Stomach (tissue), 9 donors: ENCODE data around the gene LCN10. TPM values are rescaled to one million over a fixed set of nuclear protein-coding genes. Genes with fewer than 3 reads are reported as not detected.

ENCODE experiments used
- DNase-seq, 2 donors: peaks; one replicate each; pipeline versions ENCODE4 v3.0.0 to v3.0.0-alpha.2; 2013 to 2019
- H3K27ac ChIP-seq, 5 donors: fragments of 200-600 bp in 4 of 5; sonication (generic) in 4 of 5; one replicate each; pipeline ENCODE4 v1.5.1; 2013 to 2019; ENCODE audit warnings: mild to moderate bottlenecking in 1 of 5, moderate library complexity in 1 of 5
- H3K27me3 ChIP-seq, 3 donors: fragments of 200-600 bp; sonication (generic); one replicate each; pipeline ENCODE4 v1.5.1; 2017 to 2019; ENCODE audit warnings: mixed run types in 1 of 3
- H3K36me3 ChIP-seq, 4 donors: fragments of 200-600 bp; sonication (generic); 1 replicate in 3 of 4; 2 replicates in 1 of 4; pipeline ENCODE4 v1.5.1; 2016 to 2019
- H3K4me1 ChIP-seq, 4 donors: fragments of 200-600 bp; sonication (generic); one replicate each; pipeline ENCODE4 v1.5.1; 2016 to 2019
- H3K4me3 ChIP-seq, 4 donors: fragments of 200-600 bp; sonication (generic) in 3 of 4; one replicate each; pipeline ENCODE4 v1.5.1; 2016 to 2019; ENCODE audit warnings: mild to moderate bottlenecking in 1 of 4
- H3K9me3 ChIP-seq, 4 donors: fragments of 200-600 bp; sonication (generic); one replicate each; pipeline ENCODE4 v1.5.1; 2016 to 2019
- EP300 ChIP-seq: sonication (generic); formaldehyde crosslinking; IDR thresholded peaks from one replicate; pipeline ENCODE4 v1.6.1; 2017; ENCODE audit warnings: antibody characterized with exemption
- POLR2A ChIP-seq, 4 donors: fragments of 450-650 bp; IDR thresholded peaks; one replicate each; pipeline ENCODE4 v1.6.1; 2016; ENCODE audit warnings: antibody characterized with exemption in 4 of 4, control low read depth in 2 of 4, mild to moderate bottlenecking in 1 of 4, moderate library complexity in 1 of 4
- POLR2AphosphoS5 ChIP-seq, 3 donors: sonication (generic); formaldehyde crosslinking; IDR thresholded peaks; one replicate each; pipeline ENCODE4 v1.6.1; 2016; ENCODE audit warnings: antibody characterized with exemption in 3 of 3
- WGBS, 5 donors: extraction: QIAGEN DNeasy Blood & Tissue Kit in 3 of 5; methylation state at CpG; one replicate each; pipeline versions ENCODE4 v1.1.5 to v1.1.7; 2013 to 2018; 5-methylcytosine and 5-hydroxymethylcytosine counted together
- intact Hi-C: fragments of 100-400 bp; cut with DNase I; formaldehyde crosslinking; loops from one replicate; pipeline ENCODE4 v1.15.1; 2023; ENCODE audit warnings: low total_unique reads
- polyA plus RNA-seq, 3 donors: library from polyadenylated mRNA; stranded (reverse); fragments of 200-250 nt; gene quantifications; one replicate each; pipeline ENCODE4 v1.2.3, GENCODE V29; 2013
- total RNA-seq, 5 donors: library from RNA; depleted of rRNA; stranded (reverse); fragments of >200 nt; gene quantifications; one replicate each; pipeline versions ENCODE4 v1.1.0 to v1.2.3, GENCODE V29; 2014 to 2016
- TF ChIP-seq, protein P1 (sequence below), 7 experiments: fragments of 450-650 bp in 4 of 7; fragments of 200-600 bp in 3 of 7; sonication (generic) in 3 of 7; IDR thresholded peaks; one replicate each; pipeline ENCODE4 v1.5.1; 2016 to 2019; ENCODE audit warnings: antibody characterized with exemption in 7 of 7, control low read depth in 2 of 7, mild to moderate bottlenecking in 1 of 7
- donor health status: healthy with polysubstance abuse.
- donor health status: Bipolar disorder and iron deficiency.
- donor health status: healthy.

Gene LCN10
- total and polyA plus RNA-seq, 8 donors = 0.58 to 25.5 (median 8.5) TPM

DNA sequence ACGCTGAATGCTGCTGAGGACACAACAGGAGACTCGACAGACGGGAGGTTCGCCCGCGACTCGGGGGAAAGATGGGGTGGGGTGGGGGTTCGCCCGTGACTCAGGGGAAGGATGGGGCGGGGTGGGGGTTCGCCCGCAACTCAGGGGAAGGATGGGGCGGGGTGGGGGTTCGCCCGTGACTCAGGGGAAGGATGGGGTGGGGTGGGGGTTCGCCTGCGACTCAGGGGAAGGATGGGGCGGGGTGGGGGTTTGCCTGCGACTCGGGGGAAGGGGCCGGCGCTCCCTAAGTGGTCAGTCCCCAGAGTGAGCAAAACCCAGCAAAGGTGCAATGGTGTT is 3.4 kb upstream of the LCN10 start:
- no peak overlapping the region for H3K27ac ChIP-seq
- peaks cover 3 to 47% (median 27%) of the 10 kb centered on the region in 3 donors for H3K27me3 ChIP-seq
- no peak for DNase-seq
- H3K4me1 ChIP-seq = peaks cover 16 to 36% (median 24%) of the 10 kb centered on the region in 4 donors
- TF ChIP-seq, protein P1, sequence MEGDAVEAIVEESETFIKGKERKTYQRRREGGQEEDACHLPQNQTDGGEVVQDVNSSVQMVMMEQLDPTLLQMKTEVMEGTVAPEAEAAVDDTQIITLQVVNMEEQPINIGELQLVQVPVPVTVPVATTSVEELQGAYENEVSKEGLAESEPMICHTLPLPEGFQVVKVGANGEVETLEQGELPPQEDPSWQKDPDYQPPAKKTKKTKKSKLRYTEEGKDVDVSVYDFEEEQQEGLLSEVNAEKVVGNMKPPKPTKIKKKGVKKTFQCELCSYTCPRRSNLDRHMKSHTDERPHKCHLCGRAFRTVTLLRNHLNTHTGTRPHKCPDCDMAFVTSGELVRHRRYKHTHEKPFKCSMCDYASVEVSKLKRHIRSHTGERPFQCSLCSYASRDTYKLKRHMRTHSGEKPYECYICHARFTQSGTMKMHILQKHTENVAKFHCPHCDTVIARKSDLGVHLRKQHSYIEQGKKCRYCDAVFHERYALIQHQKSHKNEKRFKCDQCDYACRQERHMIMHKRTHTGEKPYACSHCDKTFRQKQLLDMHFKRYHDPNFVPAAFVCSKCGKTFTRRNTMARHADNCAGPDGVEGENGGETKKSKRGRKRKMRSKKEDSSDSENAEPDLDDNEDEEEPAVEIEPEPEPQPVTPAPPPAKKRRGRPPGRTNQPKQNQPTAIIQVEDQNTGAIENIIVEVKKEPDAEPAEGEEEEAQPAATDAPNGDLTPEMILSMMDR (IDR thresholded peaks at IDR 0.05) = no peak
- TF ChIP-seq POLR2AphosphoS5 (IDR thresholded peaks at IDR 0.05) = no peak
- no peak for TF ChIP-seq EP300
- 65 to 81% (median 76%) methylated on average over 10 to 22 of the region's 22 CpGs for WGBS, 5 donors
- no peaks in the 10 kb centered on the region for H3K36me3 ChIP-seq
- H3K4me3 ChIP-seq = no peak overlapping the region
- intact Hi-C loops = no loop called here
- H3K9me3 ChIP-seq = peaks cover 0 to 1% (median under 1%) of the 10 kb centered on the region in 4 donors

DNA sequence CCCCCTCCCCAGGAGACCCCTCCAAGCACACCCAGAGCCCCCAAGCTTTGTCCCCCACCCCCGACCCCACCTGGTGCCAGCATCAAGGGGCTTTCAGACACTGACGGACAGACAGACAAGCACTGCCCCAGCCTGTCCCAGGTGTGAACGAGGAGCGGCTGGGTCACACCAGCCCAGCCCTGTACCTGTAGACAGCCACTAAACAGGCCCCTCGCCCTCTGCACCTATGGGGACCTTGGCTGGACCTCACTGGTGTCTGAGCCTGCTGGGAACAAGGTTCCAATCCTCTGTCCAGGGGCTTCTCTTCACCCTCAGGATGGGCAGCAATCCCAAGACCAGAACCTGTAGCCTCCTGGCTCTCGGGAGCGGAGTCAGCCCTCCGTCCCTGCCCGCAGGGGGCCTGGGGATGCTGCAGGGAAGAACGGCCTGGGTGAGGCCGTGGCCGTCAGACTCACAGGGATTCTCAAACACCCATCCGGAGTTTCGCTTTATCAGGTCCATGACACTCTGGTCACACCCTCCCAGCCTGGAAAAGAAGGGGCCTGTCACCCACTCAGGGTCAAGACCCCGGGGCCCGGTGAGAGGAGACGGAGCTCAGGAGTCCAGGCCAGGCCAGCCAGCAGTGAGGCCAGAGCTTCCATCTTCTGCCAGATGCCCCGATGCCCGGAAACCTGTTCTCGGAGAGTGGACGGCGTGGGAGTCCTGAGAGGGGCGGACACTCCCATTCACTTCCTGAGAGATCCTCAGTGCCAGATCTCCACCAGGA is 2.8 kb upstream of the LCN10 start:
- H3K36me3 ChIP-seq = no peaks in the 10 kb centered on the region
- peaks cover 22 to 41% (median 29%) of the 10 kb centered on the region in 4 donors for H3K4me1 ChIP-seq
- no peak for DNase-seq
- peak overlapping the region; percentile 3 to 23 (median 17) for H3K4me3 ChIP-seq
- TF ChIP-seq, protein P1 (IDR thresholded peaks at IDR 0.05) = no peak
- TF ChIP-seq EP300 = no peak
- no peak for TF ChIP-seq POLR2A (IDR thresholded peaks at IDR 0.05)
- no peak for TF ChIP-seq POLR2AphosphoS5 (IDR thresholded peaks at IDR 0.05)
- H3K27me3 ChIP-seq = peaks cover 3 to 53% (median 33%) of the 10 kb centered on the region in 3 donors
- no peaks in the 10 kb centered on the region for H3K9me3 ChIP-seq
- intact Hi-C loops = no loop called here
- H3K27ac ChIP-seq = no peak overlapping the region
- 70 to 89% (median 88%) methylated on average over 15 to 23 of the region's 23 CpGs for WGBS, 5 donors

DNA sequence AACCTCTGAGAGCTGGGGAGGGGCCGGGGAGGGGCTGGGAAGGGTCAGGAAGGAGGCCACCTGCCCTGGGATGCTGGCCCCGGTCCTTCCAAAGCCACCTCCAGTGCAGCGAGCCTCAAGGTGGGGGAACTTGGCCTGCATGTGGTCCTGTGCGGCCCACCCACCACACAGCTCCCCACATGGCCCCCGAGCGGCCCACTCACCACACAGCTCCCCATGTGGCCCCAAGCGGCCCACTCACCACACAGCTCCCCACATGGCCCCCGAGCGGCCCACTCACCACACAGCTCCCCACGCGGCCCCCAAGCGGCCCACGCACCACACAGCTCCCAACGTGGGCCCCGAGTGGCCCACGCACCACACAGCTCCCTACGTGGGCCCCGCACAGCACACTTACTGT is 2.0 kb upstream of the LCN10 start:
- H3K27me3 ChIP-seq = peaks cover 3 to 61% (median 38%) of the 10 kb centered on the region in 3 donors
- H3K27ac ChIP-seq = no peak overlapping the region
- 74 to 90% (median 88%) methylated on average over 5 to 18 of the region's 18 CpGs for WGBS, 5 donors
- intact Hi-C loops = no loop called here
- H3K4me3 ChIP-seq = peak overlapping the region in 3 of 4 donors; percentile 13 to 23 (median 21)
- no peak for DNase-seq
- peaks cover 22 to 42% (median 30%) of the 10 kb centered on the region in 4 donors for H3K4me1 ChIP-seq
- H3K9me3 ChIP-seq = no peaks in the 10 kb centered on the region
- H3K36me3 ChIP-seq = no peaks in the 10 kb centered on the region
- TF ChIP-seq EP300 = no peak
- no peak for TF ChIP-seq POLR2A (IDR thresholded peaks at IDR 0.05)
- no peak for TF ChIP-seq POLR2AphosphoS5 (IDR thresholded peaks at IDR 0.05)
- TF ChIP-seq, protein P1 (IDR thresholded peaks at IDR 0.05) = no peak

DNA sequence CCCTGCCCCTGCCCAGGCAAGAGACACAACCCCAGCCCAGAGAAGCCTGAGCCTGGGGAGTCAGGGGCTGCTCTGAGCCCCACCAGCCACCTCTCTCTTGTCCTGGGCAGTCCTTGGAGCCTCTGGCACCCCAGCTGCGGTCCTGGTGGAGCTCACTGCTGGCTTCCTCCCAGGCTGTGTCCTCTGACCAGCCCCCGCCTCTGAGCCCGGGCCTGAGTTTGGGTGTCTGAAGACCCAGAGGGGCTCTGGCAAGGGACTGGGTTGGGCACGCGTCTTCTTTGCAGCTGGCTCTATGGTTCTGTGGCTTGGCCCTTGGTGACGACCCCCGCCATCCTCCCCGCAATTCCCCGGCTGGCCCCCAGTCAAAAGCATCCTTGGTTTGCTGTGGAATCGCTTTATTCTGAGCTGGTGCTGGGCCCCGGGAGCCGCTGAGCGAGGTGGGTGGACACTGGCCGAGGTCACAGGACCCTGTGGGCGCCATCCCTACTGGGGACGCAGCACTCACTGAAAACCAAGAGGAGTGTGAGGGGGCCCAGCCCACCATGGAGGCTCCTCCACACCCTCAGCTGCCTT is 985 bp upstream of the LCN10 start:
- Histone ChIP-seq H3K27me3 (peaks cover 3 to 65% (median 43%) of the 10 kb centered on the region in 3 donors), H3K4me3 (peak overlapping the region in 2 of 4 donors; percentile 11 to 23), H3K36me3 (no peaks in the 10 kb centered on the region), H3K27ac (no peak overlapping the region), H3K9me3 (no peaks in the 10 kb centered on the region), H3K4me1 (peaks cover 22 to 35% (median 30%) of the 10 kb centered on the region in 4 donors)
- 83 to 86% (median 84%) methylated on average over 10 to 16 of the region's 16 CpGs for WGBS, 5 donors
- DNase-seq = no peak
- TF ChIP-seq, protein P1 (IDR thresholded peaks at IDR 0.05) = no peak
- TF ChIP-seq EP300 (no peak), POLR2A (IDR thresholded peaks at IDR 0.05) (no peak), POLR2AphosphoS5 (IDR thresholded peaks at IDR 0.05) (no peak)
- intact Hi-C loops = no loop called here
